ENCODE results near the gene GHRHR. TPM values are rescaled to one million over a fixed set of nuclear protein-coding genes. Genes with fewer than 3 reads are reported as not detected.

The GHRHR gene
- total and polyA plus RNA-seq, 2 donors (not counting 1 experiment from before 2014, with no cell fraction given): not detected

- DNase-seq (peak; percentile 0), ATAC-seq (ENCODE audit: low read depth) (no peak)
- TF ChIP-seq EZH2 (IDR thresholded peaks at IDR 0.05; ENCODE audit: borderline replicate concordance, insufficient read depth, low read depth, low read length, poor library complexity, severe bottlenecking): no peak
- no peak for TF ChIP-seq CTCF (IDR thresholded peaks at IDR 0.05)
- Histone ChIP-seq H3K4me1 (ENCODE audit: control insufficient read depth in 2 of 2, insufficient read depth in 2 of 2, low read length in 2 of 2) (peaks cover 4 to 17% of the 10 kb centered on the region in 2 donors), H3K27me3 (replicated peaks in 1 of 4; ENCODE audit: control extremely low read depth in 1 of 4, control insufficient read depth in 3 of 4, insufficient read depth in 4 of 4, low read length in 3 of 4) (peaks cover 0 to 3% (median 0%) of the 10 kb centered on the region in 4 experiments), H3K79me2 (ENCODE audit: control insufficient read depth, insufficient read depth, low read length) (no peaks in the 10 kb centered on the region), H3K4me3 (ENCODE audit: control extremely low read depth in 1 of 5, extremely low read depth in 1 of 5, insufficient read depth in 1 of 5, low read depth in 2 of 5, low read length in 4 of 5) (no peak overlapping the region), H3K27ac (ENCODE audit: low read length in 2 of 2) (no peak overlapping the region), H3K9ac (ENCODE audit: low read length) (no peak overlapping the region), H3K9me3 (ENCODE audit: control extremely low read depth in 1 of 3, control insufficient read depth in 2 of 3, insufficient read depth in 1 of 3, low read length in 2 of 3) (peaks cover 0 to 2% (median 0%) of the 10 kb centered on the region in 3 donors), H3K36me3 (replicated peaks in 1 of 2; ENCODE audit: control extremely low read depth in 1 of 2, control insufficient read depth in 1 of 2, extremely low read depth in 1 of 2, insufficient read depth in 2 of 2, low read length in 1 of 2) (no peaks in the 10 kb centered on the region), H4K20me1 (ENCODE audit: control insufficient read depth, insufficient read depth, low read length, poor library complexity, severe bottlenecking) (no peaks in the 10 kb centered on the region), H2AFZ (ENCODE audit: insufficient read depth, low read depth, low read length, poor library complexity, severe bottlenecking) (no peak overlapping the region), H3K4me2 (replicated peaks; ENCODE audit: low read depth, low read length, poor library complexity, severe bottlenecking) (no peak overlapping the region)
- ChIA-PET CTCF (no interaction called here), POLR2A (no interaction called here)
- intact Hi-C loops (cut with micrococcal nuclease): no loop called here
- H3K9me3 Mint-ChIP-seq (ENCODE audit: insufficient read depth): no peaks in the 10 kb centered on the region
- H3K4me1 Mint-ChIP-seq: peaks cover 25% of the 10 kb centered on the region
- no peak overlapping the region for H3K4me3 Mint-ChIP-seq
- 90% methylated on average over 1 of the region's 1 CpG for WGBS (ENCODE audit: insufficient coverage)
- no peak overlapping the region for H3K27ac Mint-ChIP-seq
- peaks cover 12% of the 10 kb centered on the region for H3K27me3 Mint-ChIP-seq
These were observed 5.8 kb downstream of the GHRHR start for GRCh38 chr7:30969604-30969970.

- peaks cover 0 to 3% (median 0%) of the 10 kb centered on the region in 4 experiments for H3K27me3 ChIP-seq (replicated peaks in 1 of 4; ENCODE audit: control extremely low read depth in 1 of 4, control insufficient read depth in 3 of 4, insufficient read depth in 4 of 4, low read length in 3 of 4)
- H3K4me1 ChIP-seq (ENCODE audit: control insufficient read depth in 2 of 2, insufficient read depth in 2 of 2, low read length in 2 of 2): peaks cover 4 to 19% of the 10 kb centered on the region in 2 donors
- H3K27me3 Mint-ChIP-seq: peaks cover 12% of the 10 kb centered on the region
- DNase-seq: peak; percentile 2
- no peak overlapping the region for H2AFZ ChIP-seq (ENCODE audit: insufficient read depth, low read depth, low read length, poor library complexity, severe bottlenecking)
- no peak for ATAC-seq (ENCODE audit: low read depth)
- no peaks in the 10 kb centered on the region for H3K36me3 ChIP-seq (replicated peaks in 1 of 2; ENCODE audit: control extremely low read depth in 1 of 2, control insufficient read depth in 1 of 2, extremely low read depth in 1 of 2, insufficient read depth in 2 of 2, low read length in 1 of 2)
- peaks cover 27% of the 10 kb centered on the region for H3K4me1 Mint-ChIP-seq
- peaks cover 0 to 2% (median 0%) of the 10 kb centered on the region in 3 donors for H3K9me3 ChIP-seq (ENCODE audit: control extremely low read depth in 1 of 3, control insufficient read depth in 2 of 3, insufficient read depth in 1 of 3, low read length in 2 of 3)
- H3K4me3 ChIP-seq (ENCODE audit: control extremely low read depth in 1 of 5, extremely low read depth in 1 of 5, insufficient read depth in 1 of 5, low read depth in 2 of 5, low read length in 4 of 5): no peak overlapping the region
- no peak overlapping the region for H3K27ac Mint-ChIP-seq
- POLR2A ChIA-PET: no interaction called here
- no peaks in the 10 kb centered on the region for H3K79me2 ChIP-seq (ENCODE audit: control insufficient read depth, insufficient read depth, low read length)
- TF ChIP-seq EZH2 (IDR thresholded peaks at IDR 0.05; ENCODE audit: borderline replicate concordance, insufficient read depth, low read depth, low read length, poor library complexity, severe bottlenecking) (no peak), CTCF (IDR thresholded peaks at IDR 0.05) (no peak)
- H3K4me3 Mint-ChIP-seq: no peak overlapping the region
- no peak overlapping the region for H3K9ac ChIP-seq (ENCODE audit: low read length)
- intact Hi-C loops (cut with micrococcal nuclease): no loop called here
- no peaks in the 10 kb centered on the region for H3K9me3 Mint-ChIP-seq (ENCODE audit: insufficient read depth)
- CTCF ChIA-PET: no interaction called here
- no peak overlapping the region for H3K4me2 ChIP-seq (replicated peaks; ENCODE audit: low read depth, low read length, poor library complexity, severe bottlenecking)
- H4K20me1 ChIP-seq (ENCODE audit: control insufficient read depth, insufficient read depth, low read length, poor library complexity, severe bottlenecking): no peaks in the 10 kb centered on the region
- 90% methylated on average over 5 of the region's 5 CpGs for WGBS (ENCODE audit: insufficient coverage)
- H3K27ac ChIP-seq (ENCODE audit: low read length in 2 of 2): no peak overlapping the region
These were observed 6.3 kb downstream of the GHRHR start for GRCh38 chr7:30970074-30970473.

All from B cell (primary cell).